ENCODE data around the gene CFAP69. TPM values are rescaled to one million over a fixed set of nuclear protein-coding genes. Genes with fewer than 3 reads are reported as not detected.
"Not testable (repeated sequence)": the region's sequence is repeated elsewhere in the genome, so short reads cannot be mapped to it uniquely, and the experiment has no call there.

The CFAP69 gene
- total RNA-seq, 1 donor from 2014 or later = 0.88 TPM

DNA sequence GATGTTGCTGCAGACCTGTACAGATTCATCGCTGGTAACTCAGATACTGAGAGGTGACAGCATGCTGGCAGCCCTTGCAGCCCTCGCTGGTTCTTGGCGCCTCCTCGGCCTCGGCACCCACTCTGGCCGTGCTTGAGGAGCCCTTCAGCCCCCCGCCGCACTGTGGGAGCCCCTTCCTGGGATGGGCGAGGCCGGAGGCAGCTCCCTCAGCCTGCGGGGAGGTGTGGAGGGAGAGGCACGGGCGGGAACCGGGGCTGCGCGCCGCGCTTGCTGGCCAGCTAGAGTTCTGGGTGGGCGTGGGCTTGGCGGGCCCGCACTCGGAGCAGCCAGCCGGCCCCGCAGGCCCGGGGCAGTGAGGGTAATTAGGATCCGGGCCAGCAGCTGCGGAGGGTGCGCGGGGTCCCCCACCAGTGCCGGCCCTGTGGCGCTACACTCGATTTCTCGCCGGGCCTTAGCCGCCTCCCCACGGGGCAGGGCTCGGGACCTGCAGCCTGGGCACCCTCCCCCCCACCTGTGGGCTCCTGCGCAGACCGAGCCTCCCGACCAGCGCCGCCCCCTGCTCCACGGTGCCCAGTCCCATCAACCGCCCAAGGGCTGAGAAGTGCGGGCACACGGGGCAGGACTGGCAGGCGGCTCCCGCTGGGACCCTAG lies 89.3 kb downstream of the CFAP69 start:
- no peak for DNase-seq (ENCODE audit: extremely low read depth, low read depth, low spot score)

DNA sequence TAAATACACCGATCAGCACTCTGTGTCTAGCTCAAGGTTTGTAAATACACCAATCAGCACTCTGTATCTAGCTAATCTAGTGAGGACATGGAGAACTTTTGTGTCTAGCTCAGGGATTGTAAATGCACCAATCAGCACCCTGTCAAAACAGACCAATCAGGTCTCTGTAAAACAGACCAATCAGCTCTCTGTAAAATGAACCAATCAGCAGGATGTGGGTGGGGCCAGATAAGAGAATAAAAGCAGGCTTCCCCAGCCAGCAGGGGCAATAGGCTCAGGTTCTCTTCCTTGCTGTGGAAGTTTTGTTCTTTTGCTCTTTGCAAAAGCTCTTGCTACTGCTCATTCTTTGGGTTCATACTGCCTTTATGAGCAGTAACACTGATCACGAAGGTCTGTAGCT lies 90.0 kb downstream of the CFAP69 start:
- DNase-seq (ENCODE audit: extremely low read depth, low read depth, low spot score) = not testable (repeated sequence)

DNA sequence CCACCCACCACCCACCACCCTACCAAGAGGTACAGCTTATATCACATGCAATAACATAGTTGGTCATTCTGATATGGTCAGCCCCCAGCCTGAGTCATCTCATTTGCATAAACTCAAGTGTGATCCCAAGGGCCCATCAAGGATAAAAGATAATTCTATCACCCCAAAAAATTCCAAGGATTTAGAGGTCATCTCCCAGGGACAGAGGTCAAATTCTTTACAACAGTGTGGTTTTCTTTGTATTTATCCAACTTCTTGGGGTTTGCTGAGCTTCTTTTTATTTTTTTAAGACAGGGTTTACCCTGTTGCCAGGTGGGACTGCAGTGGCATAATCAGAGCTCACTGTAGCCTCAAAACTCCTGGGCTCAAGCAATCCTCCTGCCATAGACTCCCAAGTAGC lies 92.1 kb downstream of the CFAP69 start:
- no peak for DNase-seq (ENCODE audit: extremely low read depth, low read depth, low spot score)

DNA sequence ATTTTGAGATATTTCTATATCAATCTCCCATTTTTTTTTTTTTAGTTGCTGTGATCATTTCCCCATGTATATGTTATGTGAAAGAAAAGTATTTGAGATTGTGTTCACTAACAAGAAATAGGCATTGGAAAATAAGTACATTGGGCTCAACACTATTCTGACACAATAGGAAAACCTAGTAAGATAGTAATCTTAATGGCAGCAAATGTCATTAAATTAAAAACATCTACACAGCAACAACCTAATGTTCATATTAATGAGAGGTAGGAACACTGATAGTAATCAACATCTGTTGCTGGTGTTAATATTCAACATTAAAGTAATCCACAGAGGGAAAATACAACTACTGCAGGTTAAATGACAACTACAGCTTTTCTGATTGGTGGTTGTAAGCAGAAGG lies 100.0 kb downstream of the CFAP69 start:
- no peak for DNase-seq (ENCODE audit: extremely low read depth, low read depth, low spot score)

DNA sequence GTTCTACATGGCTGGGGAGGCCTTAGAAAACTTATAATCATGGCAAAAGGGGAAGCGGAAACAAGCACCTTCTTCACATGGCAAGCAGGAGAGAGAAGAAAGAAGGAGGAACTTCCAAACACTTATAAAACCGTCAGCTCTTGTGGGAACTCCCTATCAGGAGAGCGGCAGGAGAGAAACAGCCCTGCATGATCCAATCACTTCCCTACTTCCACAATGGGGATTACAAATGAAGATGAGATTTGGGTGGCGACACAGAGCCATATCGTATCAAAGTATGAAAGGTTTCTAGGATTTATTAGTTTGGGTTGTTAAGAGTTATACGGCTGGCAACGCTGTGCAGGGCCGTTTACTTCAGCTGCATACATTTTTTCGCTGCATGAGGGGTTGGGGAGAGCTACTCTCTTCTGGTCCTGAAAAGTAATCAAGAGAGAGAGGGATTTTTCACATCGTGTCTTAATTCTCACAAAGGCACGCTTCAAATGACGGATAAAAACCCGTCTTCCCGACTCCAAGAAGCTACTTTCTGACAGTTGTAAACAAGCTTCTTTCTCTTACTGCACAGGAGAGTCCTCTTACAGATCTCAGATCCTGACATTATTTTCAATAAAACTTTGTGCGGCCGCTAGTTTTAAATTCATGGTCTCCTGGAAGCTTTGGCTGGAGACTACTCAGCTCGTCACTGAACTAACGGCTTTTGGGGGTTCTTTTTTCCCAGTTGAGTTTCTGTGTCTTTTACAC lies 100.8 kb downstream of the CFAP69 start:
- DNase-seq (ENCODE audit: extremely low read depth, low read depth, low spot score) = peak; percentile 25

DNA sequence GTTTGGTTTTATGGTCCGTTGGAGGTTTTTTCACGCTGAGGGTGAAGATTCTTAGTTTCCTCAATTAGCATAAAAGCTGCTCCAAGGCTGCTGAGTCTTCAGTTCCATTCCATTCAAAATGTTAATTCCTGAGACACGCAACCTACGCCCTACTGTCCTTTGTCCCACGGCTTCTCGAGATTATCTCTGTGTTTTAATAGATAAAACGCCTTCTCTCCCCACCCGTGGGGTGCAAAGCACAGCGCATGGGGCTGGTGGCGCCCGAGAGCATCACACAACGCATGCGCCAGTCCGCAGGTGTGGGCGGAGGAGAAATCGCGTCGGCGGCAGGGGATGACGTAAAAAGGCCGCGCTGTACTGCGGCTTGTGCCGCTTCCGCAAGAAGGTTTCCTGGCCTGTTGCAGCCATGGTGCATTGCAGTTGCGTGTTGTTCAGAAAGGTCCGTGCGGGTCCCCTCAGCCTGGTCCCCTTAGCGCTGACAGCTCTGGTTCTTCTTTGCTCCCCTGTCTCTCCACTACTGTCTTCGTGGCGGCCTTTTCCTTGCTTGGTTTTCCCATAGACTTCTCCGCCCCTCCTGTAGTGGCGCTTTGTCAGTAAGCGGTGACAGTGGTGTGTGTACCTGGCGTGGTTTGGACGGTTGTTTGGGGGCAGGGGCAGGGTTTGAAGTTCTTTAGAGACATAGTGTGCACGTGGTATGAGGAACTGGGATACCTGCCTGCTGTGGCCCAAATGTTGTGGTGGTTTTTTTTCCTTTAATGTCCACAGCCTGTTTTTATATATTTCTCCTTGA lies 101.6 kb downstream of the CFAP69 start, which contains the start of gene GTPBP10:
Gene GTPBP10, plus strand, starts transcription at position 381 of the 790 bp plus-strand sequence. Its CDS starts 26 bp downstream, at position 407.
- peak; percentile 77 for DNase-seq (ENCODE audit: extremely low read depth, low read depth, low spot score)

DNA sequence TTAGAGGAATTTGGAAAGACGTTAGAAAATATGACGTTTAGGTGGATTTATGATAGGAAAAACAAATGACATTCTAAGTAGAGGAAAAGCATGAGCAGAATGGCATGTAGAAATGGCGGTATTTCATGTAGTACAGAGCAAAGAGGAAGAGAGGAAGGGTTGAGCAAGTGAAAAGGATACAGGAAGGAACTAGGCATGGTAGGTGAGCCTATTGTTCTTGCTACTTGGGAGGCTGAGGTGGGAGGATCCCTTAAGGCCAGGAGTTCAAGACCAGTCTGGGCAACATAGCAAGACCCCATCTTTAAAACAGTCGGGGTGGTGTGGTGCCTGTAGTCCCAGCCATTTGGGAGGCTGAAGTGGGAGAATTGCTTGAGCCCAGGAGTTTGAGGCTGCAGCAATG lies 102.8 kb downstream of the CFAP69 start:
- no peak for DNase-seq (ENCODE audit: extremely low read depth, low read depth, low spot score)

DNA sequence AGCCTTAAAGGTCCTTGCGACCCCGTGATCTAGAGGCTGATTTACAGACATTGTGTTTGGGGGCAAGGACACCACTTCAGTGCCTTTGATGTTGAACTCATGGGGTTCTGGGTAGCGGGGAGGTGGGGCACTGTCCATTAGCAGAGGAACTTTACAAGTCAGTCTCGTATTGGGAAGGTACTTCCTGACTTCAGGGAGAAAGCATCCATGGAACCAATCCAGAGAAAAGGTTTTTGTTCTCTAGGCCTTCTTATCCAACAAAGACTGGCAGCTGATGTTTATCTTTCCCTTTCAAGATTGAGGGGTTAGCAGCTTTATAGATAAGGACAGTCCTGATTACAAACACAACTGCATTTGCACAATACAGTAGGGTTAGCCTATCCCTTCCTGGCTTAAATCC lies 104.3 kb downstream of the CFAP69 start:
- no peak for DNase-seq (ENCODE audit: extremely low read depth, low read depth, low spot score)

DNA sequence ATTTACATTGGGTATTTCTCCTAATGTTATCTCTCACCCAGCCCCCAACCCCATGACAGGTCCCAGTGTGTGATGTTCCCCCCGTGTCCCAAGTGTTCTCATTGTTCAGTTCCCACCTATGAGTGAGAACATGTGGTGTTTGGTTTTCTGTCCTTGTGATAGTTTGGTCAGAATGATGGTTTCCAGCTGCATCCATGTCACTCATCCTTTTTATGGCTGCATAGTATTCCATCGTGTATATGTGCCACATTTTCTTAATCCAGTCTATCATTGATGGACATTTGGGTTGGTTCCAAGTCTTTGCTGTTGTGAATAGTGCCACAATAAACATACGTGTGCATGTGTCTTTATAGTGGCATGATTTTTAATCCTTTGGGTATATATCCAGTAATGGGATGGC lies 105.1 kb downstream of the CFAP69 start:
- DNase-seq (ENCODE audit: extremely low read depth, low read depth, low spot score) = not testable (repeated sequence)

DNA sequence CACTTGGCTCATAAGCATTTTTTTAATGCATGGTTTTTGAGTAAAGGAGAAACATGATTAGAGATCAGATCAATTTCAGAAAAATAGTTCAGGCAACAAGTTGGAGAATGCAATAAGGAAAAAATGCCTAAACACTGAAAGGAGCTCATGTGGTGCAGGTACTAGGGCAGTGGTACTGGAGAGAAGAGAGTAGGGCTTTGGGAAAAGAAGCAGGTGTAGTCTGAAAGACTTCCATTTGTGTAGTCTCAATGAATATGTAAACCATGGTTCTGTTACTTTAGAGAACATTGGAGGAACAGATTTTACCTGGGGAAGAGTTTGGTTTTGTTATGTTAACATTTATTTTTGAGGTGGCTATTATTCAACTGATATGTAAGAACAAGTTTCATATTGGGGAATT lies 107.0 kb downstream of the CFAP69 start:
- DNase-seq (ENCODE audit: extremely low read depth, low read depth, low spot score) = no peak

Other genes starting within 250 kb of the CFAP69 start
- gene STEAP1, start 90.7 kb upstream of the CFAP69 start, total RNA-seq = 1.5 and 5.5 TPM in 2 replicates
- 0.05 and 0.70 TPM in 2 replicates for gene STEAP2, start 33.4 kb upstream of the CFAP69 start, total RNA-seq
- gene FAM237B, start 76.1 kb downstream of the CFAP69 start, total RNA-seq = not detected in 2 replicates
- gene GTPBP10, start 101.5 kb downstream of the CFAP69 start, total RNA-seq = 8.6 and 9.0 TPM in 2 replicates
- gene CLDN12, start 158.3 kb downstream of the CFAP69 start, total RNA-seq = 9.5 and 11.1 TPM in 2 replicates
- gene PTTG1IP2, start 224.5 kb downstream of the CFAP69 start, total RNA-seq = not detected in 2 replicates